H7 (cell line): ENCODE measurements around the gene SEMA3B. TPM values are rescaled to one million over a fixed set of nuclear protein-coding genes. Genes with fewer than 3 reads are reported as not detected.
"Not testable (repeated sequence)": the region's sequence is repeated elsewhere in the genome, so short reads cannot be mapped to it uniquely, and the experiment has no call there.

ENCODE experiments used
- DNase-seq: peaks from one replicate; pipeline ENCODE4 v3.0.0; 2012
- H3K27me3 ChIP-seq: 2 replicates; pipeline ENCODE4 v1.6.0; 2011; ENCODE audit warnings: mild to moderate bottlenecking, low read length; ENCODE audit not compliant: control insufficient read depth, insufficient read depth
- H3K36me3 ChIP-seq: replicated peaks from 2 replicates; pipeline ENCODE4 v1.5.1; 2011; ENCODE audit warnings: low read length; ENCODE audit not compliant: control insufficient read depth, insufficient read depth
- H3K4me3 ChIP-seq: 2 replicates; pipeline ENCODE4 v1.5.1; 2011; ENCODE audit warnings: low read depth, mild to moderate bottlenecking, control low read depth, low read length, moderate library complexity; ENCODE audit not compliant: insufficient read depth
- total RNA-seq: library from RNA; depleted of rRNA; stranded (reverse); fragments of >200 nt; shearing (Covaris generic); gene quantifications from 2 replicates; pipeline ENCODE4 v1.2.3, GENCODE V29; 2014

Gene SEMA3B
- total RNA-seq, 1 experiment from 2014 or later, result 2.8 TPM

GRCh38 chr3:50279255-50280016 is 10.5 kb downstream of the SEMA3B start:
- H3K27me3 ChIP-seq, result peaks cover 24% of the 10 kb centered on the region
- no peaks in the 10 kb centered on the region for H3K36me3 ChIP-seq
- no peak overlapping the region for H3K4me3 ChIP-seq
- no peak for DNase-seq

- H3K27me3 ChIP-seq, DNase-seq, H3K4me3 ChIP-seq, H3K36me3 ChIP-seq: not testable (repeated sequence)
These were observed 15.2 kb downstream of the SEMA3B start for GRCh38 chr3:50284121-50284520.

GRCh38 chr3:50286322-50287227 is 17.6 kb downstream of the SEMA3B start:
- H3K36me3 ChIP-seq, result peaks cover 22% of the 10 kb centered on the region
- no peaks in the 10 kb centered on the region for H3K27me3 ChIP-seq
- no peak overlapping the region for H3K4me3 ChIP-seq
- no peak for DNase-seq

- DNase-seq, result no peak
- peaks cover 22% of the 10 kb centered on the region for H3K36me3 ChIP-seq
- no peak overlapping the region for H3K4me3 ChIP-seq
- H3K27me3 ChIP-seq, result no peaks in the 10 kb centered on the region
These were observed 18.3 kb downstream of the SEMA3B start for GRCh38 chr3:50287262-50287661.

- Histone ChIP-seq H3K27me3 (no peaks in the 10 kb centered on the region), H3K36me3 (peaks cover 22% of the 10 kb centered on the region), H3K4me3 (no peak overlapping the region)
- DNase-seq, result no peak
These were observed 19.6 kb downstream of the SEMA3B start for GRCh38 chr3:50288387-50289007.

GRCh38 chr3:50289130-50289529 is 20.2 kb downstream of the SEMA3B start:
- Histone ChIP-seq H3K4me3 (no peak overlapping the region), H3K36me3 (peaks cover 22% of the 10 kb centered on the region), H3K27me3 (no peaks in the 10 kb centered on the region)
- DNase-seq, result no peak

GRCh38 chr3:50290161-50290641 is 21.3 kb downstream of the SEMA3B start:
- no peak for DNase-seq
- H3K4me3 ChIP-seq, result no peak overlapping the region
- peaks cover 22% of the 10 kb centered on the region for H3K36me3 ChIP-seq
- H3K27me3 ChIP-seq, result no peaks in the 10 kb centered on the region

GRCh38 chr3:50292159-50293078 is 23.5 kb downstream of the SEMA3B start, which contains the start of gene IFRD2:
IFRD2 (minus strand) TSS chr3:50292429; CDS start chr3:50292274, 155 bp downstream.
- peaks cover 22% of the 10 kb centered on the region for H3K36me3 ChIP-seq
- DNase-seq, result peak; percentile 98
- H3K27me3 ChIP-seq, result no peaks in the 10 kb centered on the region
- H3K4me3 ChIP-seq, result peak within 1 kb of the TSS; percentile 83

- Histone ChIP-seq H3K36me3 (peaks cover 20% of the 10 kb centered on the region), H3K4me3 (no peak overlapping the region), H3K27me3 (no peaks in the 10 kb centered on the region)
- no peak for DNase-seq
These were observed 24.3 kb downstream of the SEMA3B start for GRCh38 chr3:50293079-50293801.

- peaks cover 12% of the 10 kb centered on the region for H3K36me3 ChIP-seq
- DNase-seq, result no peak
- H3K4me3 ChIP-seq, result no peak overlapping the region
- no peaks in the 10 kb centered on the region for H3K27me3 ChIP-seq
These were observed 25.1 kb downstream of the SEMA3B start for GRCh38 chr3:50294089-50294488.

GRCh38 chr3:50294492-50295403 is 25.8 kb downstream of the SEMA3B start:
- Histone ChIP-seq H3K4me3 (no peak overlapping the region), H3K36me3 (peaks cover 7% of the 10 kb centered on the region), H3K27me3 (no peaks in the 10 kb centered on the region)
- DNase-seq, result no peak

- DNase-seq, result no peak
- no peaks in the 10 kb centered on the region for H3K27me3 ChIP-seq
- no peak overlapping the region for H3K4me3 ChIP-seq
- no peaks in the 10 kb centered on the region for H3K36me3 ChIP-seq
These were observed 26.8 kb downstream of the SEMA3B start for GRCh38 chr3:50295553-50296431.
